H9 (cell line): ENCODE measurements around the gene LMO1. TPM values are rescaled to one million over a fixed set of nuclear protein-coding genes. Genes with fewer than 3 reads are reported as not detected.
A peak's percentile ranks its signal among the peaks of the same experiment; 100 is the strongest.

ENCODE experiments used
- DNase-seq: peaks from one replicate; pipeline ENCODE4 v3.0.0-alpha.2; 2017
- H2AFZ ChIP-seq: one replicate; pipeline ENCODE4 v1.6.1; 2013; ENCODE audit warnings: mild to moderate bottlenecking, low read length, control low read depth, moderate library complexity
- H2AK5ac ChIP-seq: 2 replicates; pipeline ENCODE4 v1.6.1; 2013; ENCODE audit warnings: low read length, control low read depth, mixed read lengths; ENCODE audit not compliant: insufficient read length
- H2BK120ac ChIP-seq: one replicate; pipeline ENCODE4 v1.6.1; 2013; ENCODE audit warnings: low read depth, mild to moderate bottlenecking, low read length, control low read depth, inconsistent platforms; ENCODE audit not compliant: poor library complexity, severe bottlenecking
- H2BK12ac ChIP-seq: 2 replicates; pipeline ENCODE4 v1.6.1; 2013; ENCODE audit warnings: low read length, control low read depth, mixed read lengths, low read depth; ENCODE audit not compliant: insufficient read length
- H2BK15ac ChIP-seq: 2 replicates; pipeline ENCODE4 v1.6.1; 2013; ENCODE audit warnings: low read depth, low read length, control low read depth
- H2BK20ac ChIP-seq: one replicate; pipeline ENCODE4 v1.6.1; 2013; ENCODE audit warnings: low read depth, mild to moderate bottlenecking, low read length, control low read depth, inconsistent platforms; ENCODE audit not compliant: poor library complexity, severe bottlenecking
- H2BK5ac ChIP-seq: 2 replicates; pipeline ENCODE4 v1.6.1; 2013; ENCODE audit warnings: low read length, control low read depth, mixed read lengths; ENCODE audit not compliant: insufficient read length
- H3K14ac ChIP-seq: 2 replicates; pipeline ENCODE4 v1.6.1; 2013; ENCODE audit warnings: low read length, control low read depth; ENCODE audit not compliant: insufficient read depth
- H3K18ac ChIP-seq: 2 replicates; pipeline ENCODE4 v1.6.1; 2013; ENCODE audit warnings: low read depth, mild to moderate bottlenecking, mixed read lengths, low read length, control low read depth; ENCODE audit not compliant: insufficient read length
- H3K23ac ChIP-seq: 2 replicates; pipeline ENCODE4 v1.6.1; 2013; ENCODE audit warnings: low read length, control low read depth, mixed read lengths, low read depth; ENCODE audit not compliant: insufficient read length
- H3K23me2 ChIP-seq: 2 replicates; pipeline ENCODE4 v1.6.1; 2013; ENCODE audit warnings: low read depth, mild to moderate bottlenecking, mixed read lengths, low read length, control low read depth; ENCODE audit not compliant: insufficient read length, poor library complexity, severe bottlenecking
- H3K27ac ChIP-seq: 2 replicates; pipeline ENCODE4 v1.5.1; 2013; ENCODE audit warnings: low read length, control low read depth, mixed read lengths, low read depth; ENCODE audit not compliant: insufficient read length
- H3K27me3 ChIP-seq: 2 replicates; pipeline ENCODE4 v1.6.1; 2013; ENCODE audit warnings: low read length, control low read depth, inconsistent platforms; ENCODE audit not compliant: insufficient read depth
- H3K4ac ChIP-seq: 2 replicates; pipeline ENCODE4 v1.6.1; 2013; ENCODE audit warnings: low read depth, mild to moderate bottlenecking, control low read depth, inconsistent platforms, low read length, moderate library complexity
- H3K4me1 ChIP-seq: 2 replicates; pipeline ENCODE4 v1.6.1; 2013; ENCODE audit warnings: low read length, control low read depth, inconsistent platforms; ENCODE audit not compliant: insufficient read depth
- H3K4me2 ChIP-seq: 2 replicates; pipeline ENCODE4 v1.6.1; 2013; ENCODE audit warnings: low read length, control low read depth, mixed read lengths; ENCODE audit not compliant: insufficient read length, insufficient read depth
- H3K56ac ChIP-seq: 2 replicates; pipeline ENCODE4 v1.6.1; 2013; ENCODE audit warnings: low read depth, mild to moderate bottlenecking, mixed read lengths, low read length, control low read depth; ENCODE audit not compliant: insufficient read length
- H3K79me1 ChIP-seq: 2 replicates; pipeline ENCODE4 v1.6.1; 2013; ENCODE audit warnings: low read depth, mild to moderate bottlenecking, moderate library complexity, low read length, control low read depth, inconsistent platforms; ENCODE audit not compliant: insufficient read depth, poor library complexity, severe bottlenecking
- H3K79me2 ChIP-seq: 2 replicates; pipeline ENCODE4 v1.6.1; 2013; ENCODE audit warnings: low read length, control low read depth, inconsistent platforms; ENCODE audit not compliant: insufficient read depth
- H3K9ac ChIP-seq: 2 replicates; pipeline ENCODE4 v1.6.1; 2013; ENCODE audit warnings: low read length, control low read depth, mixed read lengths; ENCODE audit not compliant: insufficient read length; ENCODE audit errors: extremely low read depth
- H3K9me3 ChIP-seq: one replicate; pipeline ENCODE4 v1.6.1; 2013; ENCODE audit warnings: low read depth, low read length, inconsistent platforms; ENCODE audit not compliant: control insufficient read depth
- H3T11ph ChIP-seq: one replicate; pipeline ENCODE4 v1.6.1; 2013; ENCODE audit warnings: mild to moderate bottlenecking, low read length, control low read depth, inconsistent platforms
- H4K20me1 ChIP-seq: one replicate; pipeline ENCODE4 v1.6.1; 2013; ENCODE audit not compliant: control insufficient read depth, insufficient read length, insufficient read depth
- H4K5ac ChIP-seq: 2 replicates; pipeline ENCODE4 v1.6.1; 2013; ENCODE audit warnings: low read depth, mild to moderate bottlenecking, mixed read lengths, low read length, control low read depth; ENCODE audit not compliant: insufficient read length
- H4K8ac ChIP-seq: replicated peaks from 2 replicates; pipeline ENCODE4 v1.6.1; 2013; ENCODE audit warnings: low read length, control low read depth, mixed read lengths, low read depth; ENCODE audit not compliant: insufficient read length
- H4K91ac ChIP-seq: 2 replicates; pipeline ENCODE4 v1.6.1; 2013; ENCODE audit warnings: low read depth, mild to moderate bottlenecking, moderate library complexity, mixed read lengths, low read length, control low read depth; ENCODE audit not compliant: insufficient read length
- H3K27ac Mint-ChIP-seq, 3 experiments: 2 replicates in 2 of 3; 3 replicates in 1 of 3; pipeline ENCODE4 v1.8.0; 2020 to 2021; ENCODE audit warnings: mixed read lengths in 3 of 3, mild to moderate bottlenecking in 1 of 3, moderate library complexity in 1 of 3
- H3K27me3 Mint-ChIP-seq: 2 replicates; pipeline ENCODE4 v1.8.0; 2021; ENCODE audit warnings: low read depth, mild to moderate bottlenecking, moderate library complexity, mixed read lengths
- H3K36me3 Mint-ChIP-seq, 3 experiments: 2 replicates in 2 of 3; 3 replicates in 1 of 3; pipeline ENCODE4 v1.8.0; 2020 to 2021; ENCODE audit warnings: low read depth in 3 of 3, mixed read lengths in 3 of 3; ENCODE audit not compliant: insufficient read depth in 1 of 3
- H3K4me1 Mint-ChIP-seq, 2 experiments: 2 replicates each; pipeline ENCODE4 v1.8.0; 2020; ENCODE audit warnings: mixed read lengths in 2 of 2
- H3K4me3 Mint-ChIP-seq, 2 experiments: 2 replicates in 1 of 2; 3 replicates in 1 of 2; pipeline ENCODE4 v1.8.0; 2020 to 2021; ENCODE audit warnings: mild to moderate bottlenecking in 2 of 2, mixed read lengths in 2 of 2, moderate library complexity in 1 of 2
- H3K9me3 Mint-ChIP-seq, 2 experiments: 2 replicates in 1 of 2; 3 replicates in 1 of 2; pipeline ENCODE4 v1.8.0; 2020; ENCODE audit warnings: mild to moderate bottlenecking in 2 of 2, mixed read lengths in 2 of 2, moderate library complexity in 1 of 2
- WGBS: extraction: QIAGEN DNeasy Blood & Tissue Kit; methylation state at CpG from one replicate; pipeline ENCODE4 v1.1.7; 2013; ENCODE audit warnings: missing lambda C conversion rate, low lambda C conversion rate, mixed read lengths; ENCODE audit not compliant: insufficient read length; ENCODE audit errors: extremely low coverage; 5-methylcytosine and 5-hydroxymethylcytosine counted together
- total RNA-seq: library from RNA; stranded (reverse); gene quantifications from 2 replicates; pipeline ENCODE4 v1.2.1, GENCODE V29; 2021
- TF ChIP-seq, protein P1 (sequence below): fragments of 200-600 bp; sonication (generic); conservative IDR thresholded peaks from 3 replicates; pipeline ENCODE4 v1.8.0; 2021; ENCODE audit warnings: antibody characterized with exemption, mild to moderate bottlenecking

LMO1 gene
- total RNA-seq, 1 experiment from 2014 or later, result 0.50 TPM

- Mint-ChIP-seq H3K4me1 (peaks cover 6% of the 10 kb centered on the region in 2 experiments; a peak in 2 of 4 replicates), H3K27me3 (peaks cover 23% of the 10 kb centered on the region), H3K36me3 (no peaks in the 10 kb centered on the region), H3K27ac (no peak overlapping the region), H3K9me3 (peaks cover 0 to 3% of the 10 kb centered on the region in 2 experiments; a peak in 1 of 5 replicates), H3K4me3 (no peak overlapping the region)
- no peak overlapping the region for H2BK12ac ChIP-seq
- H3K4ac ChIP-seq, result no peak overlapping the region
- H3K27me3 ChIP-seq, result peaks cover 3% of the 10 kb centered on the region; the same call in 1 of the 2 replicates
- TF ChIP-seq, protein P1, sequence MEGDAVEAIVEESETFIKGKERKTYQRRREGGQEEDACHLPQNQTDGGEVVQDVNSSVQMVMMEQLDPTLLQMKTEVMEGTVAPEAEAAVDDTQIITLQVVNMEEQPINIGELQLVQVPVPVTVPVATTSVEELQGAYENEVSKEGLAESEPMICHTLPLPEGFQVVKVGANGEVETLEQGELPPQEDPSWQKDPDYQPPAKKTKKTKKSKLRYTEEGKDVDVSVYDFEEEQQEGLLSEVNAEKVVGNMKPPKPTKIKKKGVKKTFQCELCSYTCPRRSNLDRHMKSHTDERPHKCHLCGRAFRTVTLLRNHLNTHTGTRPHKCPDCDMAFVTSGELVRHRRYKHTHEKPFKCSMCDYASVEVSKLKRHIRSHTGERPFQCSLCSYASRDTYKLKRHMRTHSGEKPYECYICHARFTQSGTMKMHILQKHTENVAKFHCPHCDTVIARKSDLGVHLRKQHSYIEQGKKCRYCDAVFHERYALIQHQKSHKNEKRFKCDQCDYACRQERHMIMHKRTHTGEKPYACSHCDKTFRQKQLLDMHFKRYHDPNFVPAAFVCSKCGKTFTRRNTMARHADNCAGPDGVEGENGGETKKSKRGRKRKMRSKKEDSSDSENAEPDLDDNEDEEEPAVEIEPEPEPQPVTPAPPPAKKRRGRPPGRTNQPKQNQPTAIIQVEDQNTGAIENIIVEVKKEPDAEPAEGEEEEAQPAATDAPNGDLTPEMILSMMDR, result no peak
- no peak overlapping the region for H3T11ph ChIP-seq
- H4K8ac ChIP-seq, result no peak overlapping the region
- no peaks in the 10 kb centered on the region for H3K9me3 ChIP-seq
- H2BK5ac ChIP-seq, result no peak overlapping the region
- H3K79me1 ChIP-seq, result no peaks in the 10 kb centered on the region
- H2BK20ac ChIP-seq, result no peak overlapping the region
- no peak overlapping the region for H4K91ac ChIP-seq
- no CpG with 5 or more reads among the region's 8 CpGs for WGBS
- no peak overlapping the region for H2BK15ac ChIP-seq
- no peak overlapping the region for H2AK5ac ChIP-seq
- no peak overlapping the region for H3K9ac ChIP-seq
- H2AFZ ChIP-seq, result no peak overlapping the region
- H3K4me2 ChIP-seq, result peak overlapping the region; percentile 38
- no peaks in the 10 kb centered on the region for H4K20me1 ChIP-seq
- no peak overlapping the region for H3K56ac ChIP-seq
- H3K23ac ChIP-seq, result no peak overlapping the region
- no peaks in the 10 kb centered on the region for H3K79me2 ChIP-seq
- H3K14ac ChIP-seq, result no peak overlapping the region
- H3K27ac ChIP-seq, result no peak overlapping the region
- no peak overlapping the region for H2BK120ac ChIP-seq
- H3K23me2 ChIP-seq, result peaks cover 8% of the 10 kb centered on the region
- no peaks in the 10 kb centered on the region; the same call in 1 of the 2 replicates for H3K4me1 ChIP-seq
- DNase-seq, result no peak
- H3K18ac ChIP-seq, result no peak overlapping the region
- H4K5ac ChIP-seq, result no peak overlapping the region
Measured at GRCh38 chr11:8283100-8283464, 19.4 kb upstream of the LMO1 start.
